ENCODE results near the gene CYB5R3. TPM values are rescaled to one million over a fixed set of nuclear protein-coding genes. Genes with fewer than 3 reads are reported as not detected.

The CYB5R3 gene
- total and polyA plus RNA-seq, 2 donors (not counting 3 experiments of a cell fraction or from before 2014, with no cell fraction given) = 217 to 263 TPM

DNA sequence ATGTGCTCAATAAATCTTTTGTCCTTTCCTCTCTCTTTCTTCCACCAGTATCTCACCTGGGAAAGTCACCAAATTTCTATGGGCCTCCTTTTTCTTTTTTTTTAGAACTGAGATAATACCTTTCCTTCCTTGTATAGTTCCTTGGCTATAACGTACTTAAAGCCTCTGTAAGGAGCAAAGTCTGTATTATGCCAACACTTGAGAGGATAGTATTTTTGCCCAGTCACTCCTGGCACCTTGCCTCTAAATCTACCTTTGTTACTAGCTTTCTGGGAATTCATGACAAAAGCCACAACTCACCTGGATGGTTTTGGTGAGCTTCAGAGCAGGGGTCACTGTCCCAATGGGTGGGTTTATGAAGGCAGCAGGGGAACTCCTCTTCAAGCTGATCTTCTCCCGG is 46.7 kb downstream of the CYB5R3 start:
- TF ChIP-seq FOS (IDR thresholded peaks at IDR 0.05; ENCODE audit: borderline replicate concordance, insufficient read depth, low read length) (no peak), EZH2 (IDR thresholded peaks at IDR 0.05; ENCODE audit: borderline replicate concordance, low read depth, low read length, severe bottlenecking) (no peak), MYC (IDR thresholded peaks at IDR 0.05; ENCODE audit: low read depth, low read length) (no peak), GATA2 (IDR thresholded peaks at IDR 0.05; ENCODE audit: insufficient read depth, insufficient read length, low read depth, low read length) (no peak)
- Histone ChIP-seq H4K20me1 (replicated peaks; ENCODE audit: control insufficient read depth, extremely low read depth, insufficient read depth, low read length) (no peaks in the 10 kb centered on the region), H3K4me2 (ENCODE audit: insufficient read depth, low read length) (no peak overlapping the region), H3K4me3 (replicated peaks in 1 of 3; ENCODE audit: insufficient read depth in 1 of 3, low read depth in 1 of 3, low read length in 3 of 3) (no peak overlapping the region), H3K9me3 (replicated peaks; ENCODE audit: control insufficient read depth, insufficient read depth, low read length) (no peaks in the 10 kb centered on the region), H3K36me3 (ENCODE audit: control insufficient read depth in 2 of 2, extremely low read depth in 1 of 2, insufficient read depth in 2 of 2, low read length in 2 of 2) (peaks cover 18 to 25% of the 10 kb centered on the region in 2 experiments), H3K4me1 (ENCODE audit: control insufficient read depth, extremely low read depth, insufficient read depth, low read length) (no peaks in the 10 kb centered on the region), H3K27me3 (ENCODE audit: control insufficient read depth in 2 of 2, insufficient read depth in 2 of 2, low read length in 2 of 2) (no peaks in the 10 kb centered on the region), H3K9me1 (replicated peaks; ENCODE audit: control insufficient read depth, extremely low read depth, insufficient read depth, low read length) (no peaks in the 10 kb centered on the region), H3K79me2 (ENCODE audit: control insufficient read depth, insufficient read depth, low read length) (peaks cover 56% of the 10 kb centered on the region), H2AFZ (ENCODE audit: low read depth, low read length) (no peak overlapping the region), H3K27ac (ENCODE audit: insufficient read depth, low read depth, low read length) (no peak overlapping the region), H3K9ac (replicated peaks; ENCODE audit: extremely low read depth, insufficient read depth, low read length) (no peak overlapping the region)
- intact Hi-C loops (cut with micrococcal nuclease) (no loop called here), dilution Hi-C loops (cut with MboI; ENCODE audit: extremely low pct_ligation_motif_present, low sequenced_read_pairs) (no loop called here)
- DNase-seq (ENCODE audit: low read depth, low spot score) (no peak), FAIRE-seq (no peak)
- POLR2A ChIA-PET = no interaction called here
- CTCF ChIA-PET = no interaction called here
- no TSS peak for BruUV-seq (replicated peaks)

DNA sequence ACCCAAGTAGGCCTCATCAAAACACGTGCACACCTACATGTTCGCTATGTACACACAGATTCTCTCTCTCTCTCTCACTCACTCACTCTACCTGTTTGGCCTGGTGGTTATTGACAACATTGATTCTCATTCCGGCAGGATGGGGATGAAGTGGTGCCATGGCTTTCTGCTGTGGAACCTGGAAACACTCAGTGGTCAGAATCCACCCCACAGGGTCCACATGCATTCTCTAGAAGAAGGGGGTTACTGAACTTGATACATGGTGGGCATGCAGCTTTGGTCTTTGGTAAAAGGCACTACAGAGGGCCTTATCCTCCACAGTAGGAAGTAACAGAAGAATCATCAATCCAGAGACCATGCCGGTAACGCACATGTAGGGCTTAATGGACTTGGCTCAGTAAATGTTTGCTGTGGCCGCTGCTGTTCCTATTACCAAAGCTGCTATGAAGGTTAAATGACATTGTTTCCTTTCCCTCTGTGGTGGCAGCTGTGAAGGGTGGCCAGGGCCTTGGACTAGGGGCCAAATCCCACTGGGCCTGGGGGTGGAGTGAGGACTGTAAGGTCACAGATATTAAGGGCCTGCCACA is 47.2 kb downstream of the CYB5R3 start:
- Histone ChIP-seq H3K4me1 (ENCODE audit: control insufficient read depth, extremely low read depth, insufficient read depth, low read length) (no peaks in the 10 kb centered on the region), H3K9me1 (replicated peaks; ENCODE audit: control insufficient read depth, extremely low read depth, insufficient read depth, low read length) (no peaks in the 10 kb centered on the region), H4K20me1 (replicated peaks; ENCODE audit: control insufficient read depth, extremely low read depth, insufficient read depth, low read length) (no peaks in the 10 kb centered on the region), H3K4me3 (replicated peaks in 1 of 3; ENCODE audit: insufficient read depth in 1 of 3, low read depth in 1 of 3, low read length in 3 of 3) (no peak overlapping the region), H3K27ac (ENCODE audit: insufficient read depth, low read depth, low read length) (no peak overlapping the region), H3K79me2 (ENCODE audit: control insufficient read depth, insufficient read depth, low read length) (peaks cover 55% of the 10 kb centered on the region), H3K9me3 (replicated peaks; ENCODE audit: control insufficient read depth, insufficient read depth, low read length) (no peaks in the 10 kb centered on the region), H3K27me3 (ENCODE audit: control insufficient read depth in 2 of 2, insufficient read depth in 2 of 2, low read length in 2 of 2) (no peaks in the 10 kb centered on the region), H2AFZ (ENCODE audit: low read depth, low read length) (no peak overlapping the region), H3K4me2 (ENCODE audit: insufficient read depth, low read length) (no peak overlapping the region), H3K9ac (replicated peaks; ENCODE audit: extremely low read depth, insufficient read depth, low read length) (no peak overlapping the region), H3K36me3 (ENCODE audit: control insufficient read depth in 2 of 2, extremely low read depth in 1 of 2, insufficient read depth in 2 of 2, low read length in 2 of 2) (peaks cover 22 to 30% of the 10 kb centered on the region in 2 experiments)
- BruUV-seq (replicated peaks) = no TSS peak
- POLR2A ChIA-PET = no interaction called here
- FAIRE-seq (no peak), DNase-seq (ENCODE audit: low read depth, low spot score) (no peak)
- CTCF ChIA-PET = no interaction called here
- TF ChIP-seq JUN (IDR thresholded peaks at IDR 0.05; ENCODE audit: borderline replicate concordance, insufficient read depth, insufficient read length, low read depth) (no peak), POLR2A (IDR thresholded peaks at IDR 0.05; ENCODE audit: low read depth, low read length) (no peak), FOS (IDR thresholded peaks at IDR 0.05; ENCODE audit: borderline replicate concordance, insufficient read depth, low read length) (no peak), MYC (IDR thresholded peaks at IDR 0.05; ENCODE audit: low read depth, low read length) (no peak), POLR2AphosphoS5 (IDR thresholded peaks at IDR 0.05; ENCODE audit: insufficient read depth, low read depth, low read length) (no peak), GATA2 (IDR thresholded peaks at IDR 0.05; ENCODE audit: insufficient read depth, insufficient read length, low read depth, low read length) (no peak), EZH2 (IDR thresholded peaks at IDR 0.05; ENCODE audit: borderline replicate concordance, low read depth, low read length, severe bottlenecking) (no peak)
- TF ChIP-seq, protein P1, sequence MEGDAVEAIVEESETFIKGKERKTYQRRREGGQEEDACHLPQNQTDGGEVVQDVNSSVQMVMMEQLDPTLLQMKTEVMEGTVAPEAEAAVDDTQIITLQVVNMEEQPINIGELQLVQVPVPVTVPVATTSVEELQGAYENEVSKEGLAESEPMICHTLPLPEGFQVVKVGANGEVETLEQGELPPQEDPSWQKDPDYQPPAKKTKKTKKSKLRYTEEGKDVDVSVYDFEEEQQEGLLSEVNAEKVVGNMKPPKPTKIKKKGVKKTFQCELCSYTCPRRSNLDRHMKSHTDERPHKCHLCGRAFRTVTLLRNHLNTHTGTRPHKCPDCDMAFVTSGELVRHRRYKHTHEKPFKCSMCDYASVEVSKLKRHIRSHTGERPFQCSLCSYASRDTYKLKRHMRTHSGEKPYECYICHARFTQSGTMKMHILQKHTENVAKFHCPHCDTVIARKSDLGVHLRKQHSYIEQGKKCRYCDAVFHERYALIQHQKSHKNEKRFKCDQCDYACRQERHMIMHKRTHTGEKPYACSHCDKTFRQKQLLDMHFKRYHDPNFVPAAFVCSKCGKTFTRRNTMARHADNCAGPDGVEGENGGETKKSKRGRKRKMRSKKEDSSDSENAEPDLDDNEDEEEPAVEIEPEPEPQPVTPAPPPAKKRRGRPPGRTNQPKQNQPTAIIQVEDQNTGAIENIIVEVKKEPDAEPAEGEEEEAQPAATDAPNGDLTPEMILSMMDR (IDR thresholded peaks at IDR 0.05; ENCODE audit: extremely low read depth in 1 of 2, insufficient read depth in 1 of 2, low read depth in 1 of 2, low read length in 2 of 2) = no peak
- TF ChIP-seq, protein P2, sequence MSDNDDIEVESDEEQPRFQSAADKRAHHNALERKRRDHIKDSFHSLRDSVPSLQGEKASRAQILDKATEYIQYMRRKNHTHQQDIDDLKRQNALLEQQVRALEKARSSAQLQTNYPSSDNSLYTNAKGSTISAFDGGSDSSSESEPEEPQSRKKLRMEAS (IDR thresholded peaks at IDR 0.05; ENCODE audit: insufficient read depth, insufficient read length) = no peak
- dilution Hi-C loops (cut with MboI; ENCODE audit: extremely low pct_ligation_motif_present, low sequenced_read_pairs) (no loop called here), intact Hi-C loops (cut with micrococcal nuclease) (no loop called here)

Data from endothelial cell of umbilical vein (primary cell).